NCI-H128 (cell line): Measurements from ENCODE around the gene FBXL13.
"Not testable (repeated sequence)": the region's sequence is repeated elsewhere in the genome, so short reads cannot be mapped to it uniquely, and the experiment has no call there.

Experiments
- DNase-seq: peaks from one replicate; lab custom pipeline; 2025; ENCODE audit not compliant: unreplicated experiment; lab: John Stamatoyannopoulos, UW

FBXL13 gene

GRCh38 chr7:102866535-102867215, 207.9 kb downstream of the FBXL13 start:
- DNase-seq: no peak

GRCh38 chr7:102864958-102865357, 209.6 kb downstream of the FBXL13 start:
- no peak for DNase-seq

- DNase-seq: no peak
Measured at GRCh38 chr7:102860351-102860811, 214.2 kb downstream of the FBXL13 start.

GRCh38 chr7:102859799-102860125, 214.8 kb downstream of the FBXL13 start:
- no peak for DNase-seq

- no peak for DNase-seq
Measured at GRCh38 chr7:102859084-102859798, 215.4 kb downstream of the FBXL13 start.

GRCh38 chr7:102856036-102856435, 218.6 kb downstream of the FBXL13 start:
- no peak for DNase-seq

GRCh38 chr7:102849538-102849937, 225.1 kb downstream of the FBXL13 start:
- DNase-seq: no peak

GRCh38 chr7:102849079-102849478, 225.5 kb downstream of the FBXL13 start:
- DNase-seq: no peak

- DNase-seq: no peak
Measured at GRCh38 chr7:102845346-102845745, 229.2 kb downstream of the FBXL13 start.

- no peak for DNase-seq
Measured at GRCh38 chr7:102843850-102844249, 230.7 kb downstream of the FBXL13 start.

GRCh38 chr7:102842284-102842683, 232.3 kb downstream of the FBXL13 start:
- DNase-seq: no peak

- DNase-seq: no peak
Measured at GRCh38 chr7:102841290-102841689, 233.3 kb downstream of the FBXL13 start.

GRCh38 chr7:102840404-102840803, 234.2 kb downstream of the FBXL13 start:
- no peak for DNase-seq

GRCh38 chr7:102838572-102839101, 236.0 kb downstream of the FBXL13 start:
- DNase-seq: not testable (repeated sequence)

GRCh38 chr7:102837802-102838201, 236.8 kb downstream of the FBXL13 start:
- no peak for DNase-seq

- DNase-seq: no peak
Measured at GRCh38 chr7:102836977-102837376, 237.6 kb downstream of the FBXL13 start.

GRCh38 chr7:102836191-102836919, 238.2 kb downstream of the FBXL13 start:
- no peak for DNase-seq

GRCh38 chr7:102834999-102835398, 239.6 kb downstream of the FBXL13 start:
- no peak for DNase-seq

- DNase-seq: no peak
Measured at GRCh38 chr7:102834466-102834865, 240.1 kb downstream of the FBXL13 start.

- DNase-seq: no peak
Measured at GRCh38 chr7:102833343-102833742, 241.3 kb downstream of the FBXL13 start.

- DNase-seq: no peak
Measured at GRCh38 chr7:102832674-102833073, 241.9 kb downstream of the FBXL13 start.

GRCh38 chr7:102830197-102830596, 244.4 kb downstream of the FBXL13 start:
- DNase-seq: no peak
